HFFc6 (cell line): ENCODE results near the gene CAPN10. TPM values are rescaled to one million over a fixed set of nuclear protein-coding genes. Genes with fewer than 3 reads are reported as not detected.

Source experiments
- DNase-seq: peaks from one replicate; pipeline ENCODE4 v3.0.0-alpha.2; 2018
- H3K27ac Mint-ChIP-seq: 2 replicates; pipeline ENCODE4 v1.8.0; 2020; ENCODE audit warnings: mild to moderate bottlenecking, mixed read lengths
- H3K27me3 Mint-ChIP-seq: 2 replicates; pipeline ENCODE4 v1.8.0; 2021; ENCODE audit warnings: mild to moderate bottlenecking, moderate library complexity, mixed read lengths; ENCODE audit not compliant: insufficient read depth
- H3K36me3 Mint-ChIP-seq: 2 replicates; pipeline ENCODE4 v1.8.0; 2021; ENCODE audit warnings: low read depth, mixed read lengths
- H3K4me1 Mint-ChIP-seq: 2 replicates; pipeline ENCODE4 v1.8.0; 2020; ENCODE audit warnings: low read depth, mixed read lengths
- H3K4me3 Mint-ChIP-seq: 2 replicates; pipeline ENCODE4 v1.8.0; 2020; ENCODE audit warnings: mild to moderate bottlenecking, moderate library complexity, mixed read lengths
- H3K9me3 Mint-ChIP-seq: 2 replicates; pipeline ENCODE4 v1.8.0; 2020; ENCODE audit warnings: mild to moderate bottlenecking, mixed read lengths
- CTCF ChIP-seq: fragments of 200-600 bp; sonication (generic); IDR thresholded peaks from 2 replicates; pipeline ENCODE4 v1.5.0; 2021; ENCODE audit warnings: antibody characterized with exemption, mild to moderate bottlenecking
- total RNA-seq, 6 experiments: library from RNA; stranded (reverse); fragmentation: NEBNext Ultra II Directional; extraction: Animal tissue kit (Norgen Biotek cat#: 25700); gene quantifications; 2 replicates in 1 of 6; 3 replicates in 5 of 6; pipeline ENCODE4 v1.2.3, GENCODE V29; 2021

The CAPN10 gene
- total RNA-seq, 6 experiments from 2014 or later, result 13.9 to 20.5 (median 15.0) TPM

DNA sequence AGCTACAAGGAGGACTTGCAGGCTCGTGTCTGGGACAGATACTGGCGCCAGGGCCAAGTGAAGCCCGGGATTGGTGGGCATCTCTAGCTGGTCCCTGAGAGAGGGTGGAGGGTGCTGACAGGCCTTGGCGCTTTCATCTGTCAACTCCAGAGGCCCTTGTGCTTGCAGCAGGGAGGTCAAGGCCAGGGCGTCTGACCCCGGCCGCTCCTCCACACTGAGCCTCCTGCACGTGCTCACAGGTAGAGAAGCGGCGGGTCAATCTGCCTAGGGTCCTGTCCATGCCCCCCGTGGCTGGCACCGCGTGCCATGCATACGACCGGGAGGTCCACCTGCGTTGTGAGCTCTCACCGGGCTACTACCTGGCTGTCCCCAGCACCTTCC is 9.5 kb downstream of the CAPN10 start:
- Mint-ChIP-seq H3K4me3 (no peak overlapping the region), H3K4me1 (peaks cover 6% of the 10 kb centered on the region), H3K27me3 (no peaks in the 10 kb centered on the region; the same call in none of the 2 replicates), H3K36me3 (no peaks in the 10 kb centered on the region; the same call in 1 of the 2 replicates), H3K9me3 (no peaks in the 10 kb centered on the region), H3K27ac (no peak overlapping the region)
- no peak for DNase-seq
- no peak for TF ChIP-seq CTCF

DNA sequence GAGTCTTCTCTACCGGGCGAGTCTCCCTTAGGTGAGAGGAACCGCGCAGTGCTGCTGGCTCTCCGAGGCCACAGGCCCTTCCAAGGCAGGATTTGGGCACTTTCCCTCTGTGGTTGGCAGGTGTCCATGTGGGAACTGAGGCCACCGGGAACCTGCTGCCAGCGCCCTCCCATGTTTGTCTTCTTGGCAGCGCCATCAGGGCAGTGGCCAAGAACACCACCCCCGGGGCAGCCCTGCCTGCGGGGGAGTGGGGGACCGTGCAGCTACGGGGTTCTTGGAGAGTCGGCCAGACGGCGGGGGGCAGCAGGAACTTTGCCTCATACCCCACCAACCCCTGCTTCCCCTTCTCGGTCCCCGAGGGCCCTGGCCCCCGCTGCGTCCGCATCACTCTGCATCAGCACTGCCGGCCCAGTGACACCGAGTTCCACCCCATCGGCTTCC is 10.0 kb downstream of the CAPN10 start:
- H3K4me3 Mint-ChIP-seq, result no peak overlapping the region
- H3K27ac Mint-ChIP-seq, result no peak overlapping the region
- H3K36me3 Mint-ChIP-seq, result no peaks in the 10 kb centered on the region; the same call in 1 of the 2 replicates
- H3K4me1 Mint-ChIP-seq, result peaks cover 2% of the 10 kb centered on the region
- DNase-seq, result no peak
- H3K9me3 Mint-ChIP-seq, result no peaks in the 10 kb centered on the region
- TF ChIP-seq CTCF, result no peak
- no peaks in the 10 kb centered on the region; the same call in none of the 2 replicates for H3K27me3 Mint-ChIP-seq

DNA sequence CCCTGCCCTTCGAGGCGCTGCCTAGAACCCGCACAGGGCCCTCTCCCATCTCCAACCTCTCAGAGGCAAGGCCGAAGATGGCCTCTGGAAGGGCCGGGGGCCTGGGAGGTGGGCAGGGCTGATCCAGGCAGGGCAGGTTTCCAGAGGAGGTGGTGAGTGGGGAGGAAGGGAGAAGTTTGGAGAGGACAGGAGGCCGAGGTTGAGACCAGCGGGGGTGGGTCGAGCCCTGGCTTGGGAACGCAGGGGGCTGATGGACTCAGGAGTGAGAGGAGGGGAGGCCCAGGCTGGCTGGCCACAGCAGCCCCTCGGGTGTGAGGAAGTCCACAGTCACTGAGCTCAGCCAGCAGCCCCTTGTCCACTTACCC is 10.5 kb downstream of the CAPN10 start:
- Mint-ChIP-seq H3K27me3 (no peaks in the 10 kb centered on the region; the same call in none of the 2 replicates), H3K36me3 (no peaks in the 10 kb centered on the region), H3K27ac (no peak overlapping the region), H3K9me3 (no peaks in the 10 kb centered on the region), H3K4me1 (no peaks in the 10 kb centered on the region), H3K4me3 (no peak overlapping the region)
- no peak for DNase-seq
- no peak for TF ChIP-seq CTCF

DNA sequence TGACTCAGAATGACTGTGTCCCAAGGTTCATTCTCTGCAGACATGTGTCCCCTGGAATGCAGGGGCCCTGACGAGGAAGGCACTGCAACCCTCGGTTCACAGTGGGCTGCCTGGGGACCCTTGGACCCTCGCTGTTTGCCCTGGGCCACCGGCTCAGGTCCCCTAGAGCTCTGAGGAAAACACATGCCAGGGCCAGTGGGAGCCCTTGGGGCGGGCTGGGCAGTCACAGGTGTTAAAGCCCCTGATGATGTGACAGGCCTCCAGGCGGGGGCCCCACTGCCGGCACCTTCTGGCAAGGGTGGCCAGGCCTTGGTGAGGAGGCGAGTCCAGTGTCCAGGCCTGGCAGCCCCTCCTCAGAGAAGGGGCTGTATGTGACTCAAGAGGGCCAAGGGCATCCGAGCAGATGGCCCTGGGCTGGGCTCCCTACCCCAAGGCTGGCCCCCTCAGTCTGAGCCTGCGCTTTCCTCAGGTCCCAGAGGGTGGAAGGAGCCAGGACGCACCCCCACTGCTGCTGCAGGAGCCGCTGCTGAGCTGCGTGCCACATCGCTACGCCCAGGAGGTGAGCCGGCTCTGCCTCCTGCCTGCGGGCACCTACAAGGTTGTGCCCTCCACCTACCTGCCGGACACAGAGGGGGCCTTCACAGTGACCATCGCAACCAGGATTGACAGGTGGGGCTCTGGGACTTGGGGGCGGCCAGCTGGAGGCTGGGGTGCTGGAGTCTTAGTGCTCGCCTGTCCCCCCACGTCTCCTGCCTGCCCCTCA is 11.1 kb downstream of the CAPN10 start:
- no peak for TF ChIP-seq CTCF
- no peak for DNase-seq
- no peaks in the 10 kb centered on the region for H3K4me1 Mint-ChIP-seq

DNA sequence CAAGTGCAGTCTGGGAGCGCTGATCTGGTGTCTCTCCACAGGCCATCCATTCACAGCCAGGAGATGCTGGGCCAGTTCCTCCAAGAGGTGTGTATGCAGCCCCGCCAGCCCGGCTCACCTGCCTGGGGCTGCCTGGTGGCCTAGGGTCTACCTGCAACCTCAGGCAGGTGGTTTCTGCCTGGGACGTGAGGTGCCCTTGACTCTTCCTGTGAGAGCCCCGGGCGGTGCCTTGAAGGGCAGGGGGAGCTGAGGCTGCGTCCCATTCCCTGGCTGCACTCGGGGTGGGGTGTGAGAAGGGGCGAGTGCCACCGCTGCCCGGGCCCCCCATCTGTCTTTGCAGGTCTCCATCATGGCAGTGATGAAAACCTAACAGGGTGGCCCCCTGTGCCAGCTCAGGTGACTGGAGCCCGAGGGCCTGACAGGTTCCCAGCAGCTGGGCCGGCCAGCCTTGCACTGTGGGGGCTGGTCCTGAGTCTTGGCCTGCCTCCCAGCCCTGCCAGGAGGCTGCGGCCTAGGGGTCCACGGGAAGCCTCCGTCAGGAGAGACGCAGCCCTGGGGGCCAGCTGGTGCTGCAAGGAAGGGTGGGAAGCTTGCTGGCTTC is 11.9 kb downstream of the CAPN10 start:
- H3K36me3 Mint-ChIP-seq, result no peaks in the 10 kb centered on the region
- no peaks in the 10 kb centered on the region; the same call in none of the 2 replicates for H3K27me3 Mint-ChIP-seq
- no peak overlapping the region for H3K4me3 Mint-ChIP-seq
- no peak for DNase-seq
- no peak for TF ChIP-seq CTCF
- no peaks in the 10 kb centered on the region for H3K9me3 Mint-ChIP-seq
- H3K27ac Mint-ChIP-seq, result no peak overlapping the region
- no peaks in the 10 kb centered on the region for H3K4me1 Mint-ChIP-seq

More for the DNA sequence above, 11.1 kb downstream of the CAPN10 start:
- no peak overlapping the region for H3K27ac Mint-ChIP-seq
- no peaks in the 10 kb centered on the region for H3K9me3 Mint-ChIP-seq
- no peaks in the 10 kb centered on the region; the same call in none of the 2 replicates for H3K27me3 Mint-ChIP-seq
- H3K4me3 Mint-ChIP-seq, result no peak overlapping the region
- no peaks in the 10 kb centered on the region for H3K36me3 Mint-ChIP-seq
